ENCODE results near the gene FOXS1. TPM values are rescaled to one million over a fixed set of nuclear protein-coding genes. Genes with fewer than 3 reads are reported as not detected.

FOXS1 gene
- total RNA-seq, 4 donors from 2014 or later: 3.0 to 11.8 (median 8.0) TPM

DNA sequence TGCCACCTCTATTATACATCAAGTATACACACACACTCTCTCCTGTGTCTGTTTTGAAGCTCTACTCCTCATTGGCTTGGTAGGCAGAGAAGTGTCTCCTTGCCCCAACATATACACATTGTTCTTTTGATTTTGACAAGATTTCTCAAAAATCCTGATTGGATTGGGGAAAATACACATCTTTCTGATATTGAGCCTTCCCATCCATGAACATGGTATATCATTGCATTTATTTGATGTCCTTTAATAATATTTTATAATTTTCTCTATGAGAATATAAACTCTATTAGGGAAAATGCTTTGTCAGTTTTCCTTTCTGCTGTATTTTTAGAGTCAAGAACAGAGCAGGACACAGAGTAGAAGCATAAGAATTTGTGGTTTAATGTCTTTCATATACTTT is 32.3 kb upstream of the FOXS1 start:
- no peak for TF ChIP-seq POLR2A (IDR thresholded peaks at IDR 0.05)
- no peak for TF ChIP-seq EP300 (IDR thresholded peaks at IDR 0.05)
- no peak for TF ChIP-seq CTCF (IDR thresholded peaks at IDR 0.05)
- no peak for DNase-seq (ENCODE audit: low spot score in 2 of 2)
- H3K27ac ChIP-seq: no peak overlapping the region
- H3K4me1 ChIP-seq: peaks cover 0 to 10% (median 0%) of the 10 kb centered on the region in 4 donors
- no peaks in the 10 kb centered on the region for H3K27me3 ChIP-seq
- H3K36me3 ChIP-seq: peaks cover 0 to 9% (median 0%) of the 10 kb centered on the region in 3 donors
- H3K4me3 ChIP-seq: no peak overlapping the region
- H3K9me3 ChIP-seq: peaks cover 0 to 11% (median 0%) of the 10 kb centered on the region in 4 donors

- no peak overlapping the region for H3K4me3 ChIP-seq
- no peaks in the 10 kb centered on the region for H3K27me3 ChIP-seq
- no peak overlapping the region for H3K27ac ChIP-seq
- 66 to 75% methylated on average over 2 of the region's 2 CpGs for WGBS, 2 donors
- TF ChIP-seq EP300 (IDR thresholded peaks at IDR 0.05): no peak
- TF ChIP-seq POLR2A (IDR thresholded peaks at IDR 0.05): no peak
- no peak for TF ChIP-seq CTCF (IDR thresholded peaks at IDR 0.05)
- peaks cover 0 to 19% (median 0%) of the 10 kb centered on the region in 4 donors for H3K4me1 ChIP-seq
- DNase-seq (ENCODE audit: low spot score in 2 of 2): no peak
- peaks cover 0 to 9% (median 0%) of the 10 kb centered on the region in 3 donors for H3K36me3 ChIP-seq
- peaks cover 0 to 11% (median 0%) of the 10 kb centered on the region in 4 donors for H3K9me3 ChIP-seq
Observed at GRCh38 chr20:31875671-31876070, 30.3 kb upstream of the FOXS1 start.

DNA sequence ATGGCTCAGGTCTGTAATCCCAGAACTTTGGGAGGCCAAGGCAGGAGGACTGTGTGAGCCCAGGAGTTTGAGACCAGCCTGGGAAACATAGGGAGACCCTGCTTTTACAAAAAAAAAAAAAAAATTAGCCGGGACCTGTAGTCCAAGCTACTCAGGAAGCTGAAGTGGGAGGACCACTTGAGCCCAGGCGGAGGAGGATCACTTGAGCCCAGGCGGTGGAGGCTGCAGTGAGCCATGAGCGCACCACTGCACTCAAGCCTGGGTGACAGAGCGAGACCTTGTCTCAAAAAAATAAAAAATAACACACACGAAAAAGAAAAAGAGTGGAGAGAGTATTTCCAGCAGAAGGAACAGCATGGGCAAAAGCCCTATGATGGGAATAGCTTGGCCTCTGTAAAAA is 27.0 kb upstream of the FOXS1 start:
- H3K4me1 ChIP-seq: peaks cover 0 to 26% (median 15%) of the 10 kb centered on the region in 4 donors
- H3K36me3 ChIP-seq: peaks cover 0 to 9% (median 0%) of the 10 kb centered on the region in 3 donors
- H3K27ac ChIP-seq: no peak overlapping the region
- peaks cover 0 to 3% (median 0%) of the 10 kb centered on the region in 4 donors for H3K9me3 ChIP-seq
- no peak for DNase-seq (ENCODE audit: low spot score in 2 of 2)
- 80 to 88% methylated on average over 6 of the region's 6 CpGs for WGBS, 2 donors
- H3K27me3 ChIP-seq: no peaks in the 10 kb centered on the region
- no peak for TF ChIP-seq CTCF (IDR thresholded peaks at IDR 0.05)
- TF ChIP-seq POLR2A (IDR thresholded peaks at IDR 0.05): no peak
- TF ChIP-seq EP300 (IDR thresholded peaks at IDR 0.05): no peak
- no peak overlapping the region for H3K4me3 ChIP-seq

DNA sequence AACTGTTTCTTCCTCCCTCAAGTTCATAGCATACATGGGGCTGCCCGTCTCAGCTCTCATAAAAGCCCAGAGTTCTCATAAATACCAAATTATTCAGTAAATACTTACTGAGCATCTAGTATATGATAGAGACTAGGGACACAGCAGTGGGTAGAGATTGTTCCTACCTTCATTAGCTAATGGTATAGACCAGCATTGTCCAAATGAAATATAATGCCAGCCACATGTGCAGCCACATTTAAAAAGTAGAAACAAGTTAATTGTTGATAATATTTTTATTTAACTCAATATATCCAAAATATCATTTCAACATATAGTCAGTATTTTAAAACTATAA is 26.2 kb upstream of the FOXS1 start:
- Histone ChIP-seq H3K27ac (peak overlapping the region in 3 of 4 donors; percentile 85 to 89 (median 86)), H3K9me3 (no peaks in the 10 kb centered on the region), H3K4me1 (peaks cover 0 to 26% (median 15%) of the 10 kb centered on the region in 4 donors), H3K36me3 (peaks cover 0 to 6% (median 0%) of the 10 kb centered on the region in 3 donors), H3K4me3 (no peak overlapping the region), H3K27me3 (no peaks in the 10 kb centered on the region)
- TF ChIP-seq POLR2A (IDR thresholded peaks at IDR 0.05) (no peak), CTCF (IDR thresholded peaks at IDR 0.05) (no peak), EP300 (IDR thresholded peaks at IDR 0.05) (no peak)
- WGBS, 2 donors: 78 to 86% methylated on average over 1 of the region's 1 CpG
- no peak for DNase-seq (ENCODE audit: low spot score in 2 of 2)

DNA sequence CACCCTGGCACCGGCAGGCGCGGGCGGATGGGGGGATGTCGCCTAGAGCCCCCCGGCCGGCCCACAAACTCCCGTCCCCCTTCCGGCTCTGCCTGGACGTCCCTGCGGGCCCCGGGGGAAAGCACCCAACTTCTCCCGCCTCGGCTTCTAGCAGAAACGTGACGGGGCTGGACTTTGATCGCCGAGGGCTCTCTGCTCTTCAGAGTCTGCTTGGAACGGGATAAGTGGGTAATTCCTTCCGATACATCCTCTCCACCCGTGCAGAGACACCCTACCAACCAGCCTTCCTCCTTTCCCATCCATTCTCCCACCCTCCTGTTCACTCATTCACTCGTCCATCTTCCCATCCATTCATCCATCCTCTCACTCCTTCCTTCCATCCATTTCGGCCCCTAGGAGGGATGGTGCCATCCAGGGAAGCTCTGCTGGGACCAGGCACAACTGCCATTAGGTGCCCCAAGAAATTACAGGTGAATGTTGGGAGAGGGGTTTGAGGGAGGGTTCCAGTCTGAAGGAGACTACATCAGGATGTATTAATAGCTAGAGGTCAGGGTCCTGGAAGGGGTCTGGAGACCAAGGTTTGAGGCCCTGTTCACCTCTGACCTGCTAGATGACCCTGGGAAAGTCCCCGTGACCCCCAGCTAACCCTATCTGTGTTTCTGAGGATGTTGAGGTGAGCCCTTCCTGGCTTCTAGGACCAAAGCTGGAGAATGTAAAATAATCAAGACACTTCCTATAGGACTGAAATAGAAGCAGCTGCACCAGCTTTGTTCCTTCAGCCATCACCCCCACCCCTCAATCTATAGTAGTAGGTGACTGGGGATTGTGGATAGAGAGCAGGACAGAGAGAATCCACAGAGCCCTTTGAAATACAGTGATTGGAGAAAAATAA is 25.6 kb upstream of the FOXS1 start:
- H3K27ac ChIP-seq: peak overlapping the region; percentile 81 to 89 (median 86)
- TF ChIP-seq CTCF (IDR thresholded peaks at IDR 0.05) (peak in 1 of 5 experiments; percentile 5), EP300 (IDR thresholded peaks at IDR 0.05) (no peak), POLR2A (IDR thresholded peaks at IDR 0.05) (no peak)

More for the DNA sequence above, 25.6 kb upstream of the FOXS1 start:
- Histone ChIP-seq H3K9me3 (no peaks in the 10 kb centered on the region), H3K4me3 (peak overlapping the region; percentile 57 to 80 (median 66)), H3K36me3 (peaks cover 0 to 4% (median 0%) of the 10 kb centered on the region in 3 donors), H3K4me1 (peaks cover 0 to 26% (median 15%) of the 10 kb centered on the region in 4 donors), H3K27me3 (no peaks in the 10 kb centered on the region)
- WGBS, 2 donors: 7 to 21% methylated on average over 6 to 22 of the region's 24 CpGs
- no peak for DNase-seq (ENCODE audit: low spot score in 2 of 2)

Data from tibial nerve (tissue), 4 donors.